NCI-H1105 treated with DMSO at 0.1 percent for 48 hours (cell line): ENCODE results near the gene ABCA7.

Experiments
- DNase-seq: peaks from one replicate; lab custom pipeline; 2025; lab: John Stamatoyannopoulos, UW

ABCA7 gene

GRCh38 chr19:1004204-1004802 is 35.6 kb upstream of the ABCA7 start:
- no peak for DNase-seq

GRCh38 chr19:1004803-1005664 is 34.9 kb upstream of the ABCA7 start:
- DNase-seq = no peak

GRCh38 chr19:1006711-1007398 is 33.1 kb upstream of the ABCA7 start:
- DNase-seq = no peak

- DNase-seq = no peak
Measured at GRCh38 chr19:1007399-1008251, 32.3 kb upstream of the ABCA7 start.

GRCh38 chr19:1008268-1009040 is 31.5 kb upstream of the ABCA7 start:
- no peak for DNase-seq

- no peak for DNase-seq
Measured at GRCh38 chr19:1009041-1009980, 30.6 kb upstream of the ABCA7 start.

- DNase-seq = no peak
Measured at GRCh38 chr19:1009981-1010538, 29.8 kb upstream of the ABCA7 start.

GRCh38 chr19:1010586-1011510 is 29.1 kb upstream of the ABCA7 start:
- DNase-seq = no peak

GRCh38 chr19:1011831-1012333 is 28.0 kb upstream of the ABCA7 start:
- DNase-seq = no peak

- no peak for DNase-seq
Measured at GRCh38 chr19:1012334-1012733, 27.6 kb upstream of the ABCA7 start.

GRCh38 chr19:1013218-1013617 is 26.7 kb upstream of the ABCA7 start:
- no peak for DNase-seq

- no peak for DNase-seq
Measured at GRCh38 chr19:1014161-1015060, 25.5 kb upstream of the ABCA7 start.

GRCh38 chr19:1015061-1015781 is 24.7 kb upstream of the ABCA7 start:
- DNase-seq = no peak

- no peak for DNase-seq
Measured at GRCh38 chr19:1015782-1016646, 23.9 kb upstream of the ABCA7 start.

GRCh38 chr19:1016647-1017114 is 23.2 kb upstream of the ABCA7 start:
- DNase-seq = no peak
